GM19468 (cell line): ENCODE results near the gene TAF5L.
"Not testable (repeated sequence)": the region's sequence is repeated elsewhere in the genome, so short reads cannot be mapped to it uniquely, and the experiment has no call there.

Experiments
- ATAC-seq: cut with Tn5 transposase; IDR thresholded peaks from one replicate; pipeline ENCODE4 v1.9.1; 2021; ENCODE audit warnings: mild to moderate bottlenecking, moderate library complexity, moderate number of reproducible peaks; ENCODE audit not compliant: unreplicated experiment; ENCODE audit errors: extremely low read depth

TAF5L gene

DNA sequence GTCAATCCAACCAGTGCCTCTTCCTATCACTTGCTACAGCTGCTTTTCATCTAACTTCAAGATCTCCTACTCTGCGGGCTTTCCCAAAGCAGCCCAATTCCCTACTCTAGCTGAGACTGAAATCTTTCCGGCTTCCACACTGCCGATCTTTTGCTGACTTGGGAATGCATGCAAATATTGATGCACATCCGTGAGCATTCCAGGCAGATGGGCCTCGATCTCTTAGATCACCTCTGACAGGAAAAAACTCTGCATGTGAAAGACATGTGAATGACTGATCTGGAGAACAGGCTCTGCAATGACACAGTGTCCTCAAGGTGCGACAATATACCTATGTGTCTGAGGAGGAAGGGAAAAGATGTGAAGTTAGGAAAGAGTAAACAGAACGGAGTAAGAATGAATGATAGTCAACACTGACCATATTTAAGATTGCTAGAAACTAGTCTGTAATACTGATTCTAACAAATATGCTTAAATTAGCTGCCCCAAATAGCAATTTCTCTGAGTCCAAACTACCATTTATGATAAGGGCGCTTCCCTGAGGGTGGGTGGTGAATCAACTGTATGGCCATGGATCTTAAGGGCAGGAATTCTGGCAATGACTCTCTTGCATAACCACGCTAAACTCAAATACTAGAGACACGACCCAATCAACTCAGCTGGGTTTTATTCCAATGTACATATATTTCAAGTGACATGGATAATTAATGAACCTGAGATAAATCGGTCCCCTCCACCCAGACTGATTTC lies 8.4 kb downstream of the TAF5L start:
- no peak for ATAC-seq

DNA sequence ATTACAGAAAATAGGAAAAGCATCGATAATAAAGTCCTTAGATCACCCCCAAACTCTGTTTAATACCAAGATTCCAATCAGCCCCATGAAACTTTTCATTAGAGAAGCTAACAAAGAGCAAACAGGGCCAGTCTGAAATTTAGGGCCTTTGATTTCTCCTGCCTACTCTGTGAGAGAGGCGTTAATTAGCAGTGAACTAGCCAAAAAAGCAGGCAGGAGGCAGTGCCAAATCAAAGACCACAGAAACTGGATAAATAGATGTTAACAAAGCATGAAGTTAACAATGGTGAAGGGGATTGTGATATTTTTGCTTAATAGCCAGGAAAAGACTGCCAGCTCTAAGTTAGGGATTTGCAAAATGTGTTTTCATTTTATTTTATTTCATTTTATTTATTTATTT lies 11.2 kb downstream of the TAF5L start:
- ATAC-seq = no peak

DNA sequence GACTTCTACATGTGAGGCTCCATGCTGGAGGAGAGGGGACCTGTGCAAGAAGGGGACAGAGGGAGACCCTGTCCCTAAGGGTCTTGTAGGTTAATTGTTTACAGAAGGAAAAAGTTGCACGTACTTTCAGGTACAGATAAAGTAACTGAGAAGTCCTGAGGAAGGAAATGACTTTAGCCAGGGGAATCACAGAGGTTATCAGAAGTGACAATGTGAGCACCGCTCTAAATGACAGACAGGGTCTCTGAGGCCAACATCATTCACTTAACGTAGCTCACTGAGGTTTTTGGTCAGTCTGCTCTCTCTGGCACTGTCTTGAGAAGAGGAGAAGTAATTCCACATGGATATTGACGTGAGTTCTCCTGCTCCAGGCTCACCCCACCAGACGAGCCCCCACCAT lies 12.0 kb downstream of the TAF5L start:
- no peak for ATAC-seq

DNA sequence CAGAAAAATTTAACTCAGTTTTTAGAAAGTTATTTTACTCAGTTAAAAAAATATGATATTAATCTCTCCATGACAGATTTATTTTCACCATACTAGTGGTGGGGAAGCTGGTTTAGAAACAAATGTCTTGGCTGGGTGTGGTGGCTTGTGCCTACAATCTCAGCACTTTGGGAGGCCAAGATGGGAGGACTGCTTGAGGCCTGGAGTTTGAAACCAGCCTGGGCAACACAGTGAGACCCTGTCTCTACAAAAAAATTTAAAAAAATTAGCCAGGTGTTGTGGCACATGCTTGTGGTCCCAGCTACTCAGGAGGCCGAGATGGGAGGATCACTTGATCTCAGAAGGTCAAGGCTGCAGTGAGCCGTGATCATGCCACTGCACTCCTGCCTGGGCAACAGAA lies 17.3 kb downstream of the TAF5L start:
- ATAC-seq = no peak

GRCh38 chr1:229607370-229607769 lies 18.6 kb downstream of the TAF5L start:
- no peak for ATAC-seq

- ATAC-seq = no peak
Observed at GRCh38 chr1:229603371-229604005, 22.4 kb downstream of the TAF5L start.

DNA sequence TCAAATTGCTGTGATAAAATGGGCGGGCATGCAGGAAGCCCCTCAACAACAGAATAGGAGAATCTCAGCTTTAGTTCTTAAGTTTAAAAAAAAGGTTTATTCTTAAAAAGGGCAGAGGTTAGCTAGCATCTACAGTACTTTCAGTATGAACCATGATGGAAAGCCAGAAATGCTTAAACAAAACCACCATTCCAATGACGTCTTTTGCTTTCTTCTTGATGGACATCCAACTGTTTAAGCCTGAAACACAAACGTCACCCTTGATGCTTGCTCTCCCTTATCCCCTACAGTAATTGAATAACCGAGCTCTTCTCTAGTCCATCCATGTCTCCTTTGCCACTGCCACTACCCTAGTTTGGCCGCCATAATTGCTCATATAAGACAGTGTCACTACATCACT lies 25.7 kb downstream of the TAF5L start:
- no peak for ATAC-seq

- no peak for ATAC-seq
Observed at GRCh38 chr1:229599218-229599954, 26.5 kb downstream of the TAF5L start.

GRCh38 chr1:229597877-229598276 lies 28.0 kb downstream of the TAF5L start:
- no peak for ATAC-seq

GRCh38 chr1:229596925-229597699 lies 28.8 kb downstream of the TAF5L start:
- no peak for ATAC-seq

DNA sequence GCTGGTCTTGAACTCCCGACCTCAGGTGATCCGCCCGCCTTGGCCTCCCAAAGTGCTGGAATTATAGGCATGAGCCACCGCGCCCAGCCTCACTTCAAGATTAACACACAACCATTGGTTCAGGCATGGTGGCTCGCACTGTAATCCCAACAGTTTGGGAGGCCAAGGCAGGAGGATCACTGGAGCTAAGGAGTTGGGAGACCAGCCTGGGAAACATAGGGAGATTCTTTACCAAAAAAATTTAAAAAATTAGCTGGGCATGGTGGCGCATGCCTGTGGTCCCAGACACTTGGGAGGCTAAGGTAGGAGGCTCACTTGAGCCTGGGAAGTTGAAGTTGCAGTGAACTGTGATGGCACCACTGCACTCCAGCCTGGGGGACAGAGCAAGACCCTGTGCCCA lies 30.0 kb downstream of the TAF5L start:
- not testable (repeated sequence) for ATAC-seq

GRCh38 chr1:229594227-229595008 lies 31.5 kb downstream of the TAF5L start:
- ATAC-seq = no peak

DNA sequence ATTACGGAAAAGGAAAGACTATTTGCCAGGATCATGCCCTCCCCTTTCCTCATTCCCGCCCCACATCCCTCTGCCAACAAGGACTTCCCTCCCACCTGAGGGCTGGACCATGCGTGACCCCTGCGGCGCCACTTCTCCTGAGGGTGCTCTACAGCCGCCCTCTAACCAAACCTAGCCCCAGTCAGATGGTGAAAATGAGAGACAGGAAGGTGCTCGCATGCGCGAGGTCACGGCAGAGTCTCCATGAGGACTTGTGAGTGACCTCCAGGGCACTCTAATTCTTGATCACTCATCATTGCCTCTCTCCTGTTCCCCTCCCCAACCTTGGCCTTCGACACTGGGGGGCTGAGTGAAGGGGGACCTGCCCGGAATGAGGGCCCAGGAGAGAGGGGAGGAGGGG lies 32.1 kb downstream of the TAF5L start:
- no peak for ATAC-seq

GRCh38 chr1:229590119-229590518 lies 35.8 kb downstream of the TAF5L start:
- no peak for ATAC-seq

DNA sequence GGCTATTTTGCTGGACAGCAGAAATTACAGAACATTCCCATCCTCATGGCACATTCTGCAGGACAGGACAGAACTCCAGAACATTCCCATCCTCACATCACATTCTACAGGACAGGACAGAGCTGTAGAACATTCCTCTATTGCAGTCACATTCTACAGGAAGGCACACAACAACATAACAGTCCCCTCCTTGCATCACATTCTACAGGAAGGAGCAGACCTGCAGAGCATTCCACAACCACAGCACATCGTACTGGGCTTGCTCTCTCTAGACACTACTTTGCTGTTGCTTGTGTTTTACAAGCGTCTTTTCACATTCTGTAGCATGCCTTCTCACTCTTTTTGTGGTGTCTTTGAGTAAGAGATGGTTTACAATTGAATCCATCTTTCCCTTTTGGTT lies 40.6 kb downstream of the TAF5L start:
- ATAC-seq = no peak

DNA sequence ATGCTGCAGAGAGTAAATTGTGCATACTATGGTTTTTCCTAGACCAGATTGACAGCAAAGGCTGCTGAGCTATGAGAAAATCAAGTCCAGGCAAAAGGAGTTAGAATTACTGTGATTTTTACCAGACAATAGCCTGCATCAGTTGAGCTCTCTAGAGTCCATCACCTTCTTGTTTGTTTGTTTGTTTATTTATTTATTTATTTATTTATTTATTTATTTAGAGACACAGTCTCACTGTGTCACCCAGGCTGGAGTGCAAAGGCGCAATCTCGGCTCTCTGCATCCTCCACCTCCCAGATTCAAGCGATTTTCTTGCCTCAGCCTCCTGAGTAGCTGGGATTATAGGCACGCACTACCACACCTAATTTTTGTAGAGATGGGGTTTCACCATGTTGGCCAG lies 43.2 kb downstream of the TAF5L start:
- no peak for ATAC-seq

DNA sequence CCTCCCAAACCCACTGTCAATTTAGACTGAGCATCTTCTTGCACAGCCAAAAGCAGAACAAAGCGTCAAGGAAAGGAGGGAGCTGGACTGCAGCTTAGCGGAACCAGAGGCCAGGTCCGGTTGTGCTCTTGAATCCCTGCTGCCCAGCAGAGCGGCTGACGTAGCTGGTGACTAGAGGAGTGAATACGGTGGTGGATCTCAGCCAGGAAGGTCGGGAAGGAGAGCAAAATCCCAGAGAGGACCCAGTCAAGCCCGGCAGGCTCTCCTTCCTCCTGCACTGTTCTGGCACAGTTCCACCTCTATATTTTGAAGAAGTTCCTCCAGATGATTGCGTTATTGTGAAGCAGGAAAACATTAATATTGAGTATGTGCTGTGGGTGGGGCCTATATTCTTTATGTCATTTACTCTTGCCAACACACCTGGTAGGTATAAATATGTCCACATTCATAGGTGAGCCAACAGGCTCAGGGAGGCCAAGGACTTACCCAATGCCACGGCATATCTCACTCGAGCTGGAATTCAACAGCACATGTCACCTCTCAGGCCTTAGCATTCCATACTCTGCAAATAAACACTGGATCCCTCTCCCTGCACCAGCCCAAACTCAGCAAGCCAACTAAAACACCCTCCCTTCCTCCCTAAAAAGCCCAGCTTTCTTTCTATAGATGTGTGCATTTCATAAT lies 43.8 kb downstream of the TAF5L start:
- ATAC-seq = no peak

- ATAC-seq = no peak
Observed at GRCh38 chr1:229581485-229581884, 44.4 kb downstream of the TAF5L start.

DNA sequence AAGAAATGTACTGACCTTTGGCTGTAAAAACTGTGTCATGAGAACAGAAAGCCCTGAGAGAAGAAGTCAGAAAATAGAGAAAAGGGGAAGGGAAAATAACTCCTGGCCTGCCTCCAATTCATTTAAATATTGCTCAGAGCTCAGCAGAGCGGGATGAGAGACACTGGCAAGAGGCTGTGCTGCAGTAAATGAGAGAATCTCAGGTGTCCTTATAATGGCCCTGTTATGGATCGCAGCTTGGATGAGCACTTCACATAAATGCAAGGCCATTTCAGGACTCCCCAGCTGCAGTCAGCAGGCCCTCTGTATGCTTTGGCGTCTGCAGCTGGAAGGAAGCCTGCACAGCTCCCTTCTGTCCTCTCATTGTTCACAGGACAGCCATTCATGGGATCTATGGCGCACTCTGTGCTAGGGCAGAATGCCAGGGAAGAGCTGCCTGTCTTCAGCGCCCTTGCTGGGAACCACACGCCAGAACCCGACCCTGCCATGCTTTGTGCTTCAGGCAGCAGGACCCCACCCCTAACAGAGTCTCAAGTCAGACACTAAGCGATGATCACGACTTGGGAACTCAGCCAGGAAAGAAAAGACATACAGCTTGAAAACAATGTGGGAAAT lies 46.8 kb downstream of the TAF5L start:
- ATAC-seq = no peak
